Measurements from ENCODE around the gene SMIM23.

SMIM23 gene

DNA sequence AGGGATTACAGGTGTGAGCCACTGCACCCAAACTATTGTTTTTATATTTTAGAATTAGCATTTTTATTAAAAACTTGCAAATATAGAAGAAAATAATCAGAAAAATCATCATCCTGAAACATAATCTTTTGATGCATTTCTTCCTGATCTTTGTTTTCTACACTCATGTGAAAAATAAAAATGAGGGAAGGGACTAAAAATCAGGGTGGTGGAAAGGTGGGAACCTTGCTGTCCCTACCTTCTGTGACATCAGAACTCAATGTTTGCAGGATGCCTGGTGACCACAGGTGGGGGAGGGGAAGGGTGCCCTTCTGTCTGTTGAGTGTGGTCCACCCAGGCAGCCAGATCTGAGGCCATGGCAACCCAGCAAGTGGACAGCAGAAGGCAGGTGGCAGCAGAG is at the start of gene SMIM23:
SMIM23 (plus strand) TSS at position 301 of the 400 bp plus-strand sequence; CDS start at position 356, 55 bp downstream.
- Histone ChIP-seq H3K27me3 (ENCODE audit: insufficient read depth, low read length) (no peaks in the 10 kb centered on the region), H3K27ac (ENCODE audit: low read length) (no peak within 1 kb of the TSS), H3K36me3 (ENCODE audit: insufficient read depth, low read depth, low read length) (no peaks in the 10 kb centered on the region), H3K9me3 (ENCODE audit: insufficient read depth, low read depth, low read length) (no peaks in the 10 kb centered on the region; the same call in 1 of the 2 replicates), H3K9ac (ENCODE audit: low read depth, low read length) (no peak within 1 kb of the TSS), H3K4me3 (ENCODE audit: low read length) (no peak within 1 kb of the TSS), H3K4me1 (ENCODE audit: insufficient read depth, low read length) (no peaks in the 10 kb centered on the region)

DNA sequence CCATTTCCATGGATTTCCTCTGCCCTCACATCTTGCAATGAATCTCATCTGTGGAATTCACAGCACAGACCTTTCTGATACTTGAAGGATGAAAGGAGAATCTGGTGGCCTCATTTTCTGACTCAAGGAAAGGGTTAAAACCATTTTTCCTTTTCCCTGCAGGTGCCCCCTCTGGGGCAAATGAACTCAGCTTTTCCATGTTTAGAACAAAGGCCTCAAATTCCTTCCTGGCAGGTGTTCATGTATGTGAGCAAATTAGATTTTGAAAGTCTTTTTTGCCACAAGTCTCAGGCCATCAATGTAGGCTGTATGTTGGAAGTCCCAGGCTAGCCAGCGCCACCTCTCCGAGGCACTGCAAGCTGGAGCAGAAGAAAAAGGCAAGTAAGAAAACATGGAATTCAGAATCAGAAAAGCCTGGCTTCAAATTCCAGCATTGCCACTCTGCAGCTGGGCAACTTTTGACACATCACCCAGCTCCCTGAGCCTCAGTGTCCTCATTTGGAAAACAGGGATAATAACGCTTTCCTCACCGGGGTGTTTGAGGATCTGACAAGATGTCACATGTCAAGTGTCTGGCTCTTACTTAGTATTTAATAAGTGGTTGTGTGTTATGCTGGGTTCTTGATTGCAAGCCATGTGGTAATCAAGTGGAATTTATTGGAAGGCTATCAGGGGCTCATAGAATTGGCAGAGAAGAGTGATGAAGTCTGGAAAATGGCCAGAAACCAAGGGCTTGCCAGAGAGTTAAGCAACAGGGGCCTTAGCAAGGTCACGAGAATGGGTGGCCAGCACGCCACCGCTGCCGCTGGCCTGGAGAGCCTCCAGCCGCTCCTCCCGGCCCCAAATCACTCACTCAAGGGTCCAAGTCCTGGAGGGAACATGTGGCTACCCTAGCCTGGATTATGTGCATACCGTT is 48.4 kb upstream of the SMIM23 start:
- no peak overlapping the region for H3K4me3 ChIP-seq (ENCODE audit: low read length)
- peaks cover 12% of the 10 kb centered on the region; the same call in 1 of the 2 replicates for H3K27me3 ChIP-seq (ENCODE audit: insufficient read depth, low read length)
- H3K4me1 ChIP-seq (ENCODE audit: insufficient read depth, low read length) = peaks cover 3% of the 10 kb centered on the region; the same call in 1 of the 2 replicates
- no peak overlapping the region for H3K27ac ChIP-seq (ENCODE audit: low read length)
- H3K36me3 ChIP-seq (ENCODE audit: insufficient read depth, low read depth, low read length) = no peaks in the 10 kb centered on the region
- no peak overlapping the region for H3K9ac ChIP-seq (ENCODE audit: low read depth, low read length)
- H3K9me3 ChIP-seq (ENCODE audit: insufficient read depth, low read depth, low read length) = no peaks in the 10 kb centered on the region

DNA sequence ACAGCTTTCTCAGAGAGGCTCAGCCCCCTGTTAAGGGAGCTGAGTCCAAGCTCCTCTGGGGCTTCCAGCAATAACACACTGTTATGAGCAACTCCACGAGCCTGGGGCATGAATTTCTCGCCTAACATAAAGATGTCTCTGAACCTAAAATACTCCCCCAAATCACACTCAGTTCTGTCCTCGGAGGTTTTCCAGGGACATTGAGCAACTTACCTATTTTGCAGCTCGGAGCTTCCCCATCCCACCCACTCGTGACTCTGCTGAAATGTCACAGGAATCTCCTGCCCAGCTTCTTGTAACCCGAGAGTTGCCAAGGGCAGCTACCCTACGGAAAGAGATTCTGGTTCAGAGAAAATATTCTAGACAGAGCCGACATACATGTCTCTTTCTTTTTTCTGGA is 47.1 kb upstream of the SMIM23 start:
- Histone ChIP-seq H3K36me3 (ENCODE audit: insufficient read depth, low read depth, low read length) (no peaks in the 10 kb centered on the region), H3K4me3 (ENCODE audit: low read length) (no peak overlapping the region), H3K9me3 (ENCODE audit: insufficient read depth, low read depth, low read length) (no peaks in the 10 kb centered on the region)

DNA sequence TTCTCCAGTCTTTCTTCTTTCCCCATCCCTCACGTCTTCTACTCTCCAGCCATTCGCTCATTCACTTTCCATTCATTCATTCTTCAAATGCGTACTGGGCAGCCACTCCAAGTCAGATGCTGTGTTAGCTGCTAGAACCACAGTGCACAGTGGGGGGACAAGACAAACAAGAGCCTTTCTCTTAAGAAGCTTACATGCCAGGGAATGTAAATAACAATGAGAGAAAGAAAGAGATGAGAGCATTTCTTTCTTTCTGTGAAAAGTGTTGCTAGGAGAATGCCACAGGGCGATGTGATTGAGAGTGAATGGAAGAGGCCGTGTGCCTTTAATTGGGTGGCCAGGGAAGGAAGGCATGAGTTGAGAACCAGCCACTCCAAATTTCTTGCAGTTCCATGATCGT is 46.3 kb upstream of the SMIM23 start:
- peaks cover 3% of the 10 kb centered on the region; the same call in 1 of the 2 replicates for H3K4me1 ChIP-seq (ENCODE audit: insufficient read depth, low read length)
- H3K9ac ChIP-seq (ENCODE audit: low read depth, low read length) = no peak overlapping the region
- H3K27me3 ChIP-seq (ENCODE audit: insufficient read depth, low read length) = peaks cover 12% of the 10 kb centered on the region; the same call in 1 of the 2 replicates
- H3K27ac ChIP-seq (ENCODE audit: low read length) = no peak overlapping the region
- H3K36me3 ChIP-seq (ENCODE audit: insufficient read depth, low read depth, low read length) = no peaks in the 10 kb centered on the region
- H3K4me3 ChIP-seq (ENCODE audit: low read length) = no peak overlapping the region
- no peaks in the 10 kb centered on the region for H3K9me3 ChIP-seq (ENCODE audit: insufficient read depth, low read depth, low read length)

More for the DNA sequence above, 47.1 kb upstream of the SMIM23 start:
- Histone ChIP-seq H3K4me1 (ENCODE audit: insufficient read depth, low read length) (peaks cover 3% of the 10 kb centered on the region; the same call in 1 of the 2 replicates), H3K27me3 (ENCODE audit: insufficient read depth, low read length) (peaks cover 12% of the 10 kb centered on the region; the same call in 1 of the 2 replicates), H3K9ac (ENCODE audit: low read depth, low read length) (no peak overlapping the region), H3K27ac (ENCODE audit: low read length) (no peak overlapping the region)

GRCh38 chr5:171743436-171744076 is 42.1 kb upstream of the SMIM23 start:
- Histone ChIP-seq H3K27me3 (ENCODE audit: insufficient read depth, low read length) (peaks cover 7% of the 10 kb centered on the region; the same call in 1 of the 2 replicates), H3K4me3 (ENCODE audit: low read length) (no peak overlapping the region), H3K4me1 (ENCODE audit: insufficient read depth, low read length) (no peaks in the 10 kb centered on the region), H3K27ac (ENCODE audit: low read length) (no peak overlapping the region), H3K36me3 (ENCODE audit: insufficient read depth, low read depth, low read length) (no peaks in the 10 kb centered on the region), H3K9me3 (ENCODE audit: insufficient read depth, low read depth, low read length) (no peaks in the 10 kb centered on the region), H3K9ac (ENCODE audit: low read depth, low read length) (no peak overlapping the region)

GRCh38 chr5:171744264-171744663 is 41.4 kb upstream of the SMIM23 start:
- no peak overlapping the region for H3K27ac ChIP-seq (ENCODE audit: low read length)

DNA sequence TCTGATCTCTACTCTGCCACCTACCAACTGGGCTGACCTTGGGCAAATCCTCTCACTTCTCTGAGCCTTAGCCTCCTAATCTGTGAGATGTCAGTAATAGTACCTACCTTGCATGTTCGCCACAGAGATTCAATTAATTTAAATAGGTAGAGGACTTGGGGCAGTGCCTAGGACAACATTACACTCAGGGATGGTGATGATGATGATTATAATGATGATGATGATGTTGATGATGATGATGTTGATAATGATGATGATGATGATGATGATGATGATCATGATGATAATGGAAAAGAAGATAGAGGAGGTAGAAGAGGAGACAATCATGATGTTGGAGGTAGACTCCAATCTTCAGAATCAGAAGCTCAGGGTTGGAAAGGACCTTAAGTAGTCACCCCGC is 40.7 kb upstream of the SMIM23 start:
- no peaks in the 10 kb centered on the region for H3K36me3 ChIP-seq (ENCODE audit: insufficient read depth, low read depth, low read length)
- H3K27me3 ChIP-seq (ENCODE audit: insufficient read depth, low read length) = no peaks in the 10 kb centered on the region
- no peaks in the 10 kb centered on the region for H3K9me3 ChIP-seq (ENCODE audit: insufficient read depth, low read depth, low read length)
- H3K27ac ChIP-seq (ENCODE audit: low read length) = no peak overlapping the region
- H3K4me3 ChIP-seq (ENCODE audit: low read length) = no peak overlapping the region
- no peak overlapping the region for H3K9ac ChIP-seq (ENCODE audit: low read depth, low read length)
- no peaks in the 10 kb centered on the region for H3K4me1 ChIP-seq (ENCODE audit: insufficient read depth, low read length)

More at GRCh38 chr5:171744264-171744663, 41.4 kb upstream of the SMIM23 start:
- Histone ChIP-seq H3K4me3 (ENCODE audit: low read length) (no peak overlapping the region), H3K9ac (ENCODE audit: low read depth, low read length) (no peak overlapping the region), H3K4me1 (ENCODE audit: insufficient read depth, low read length) (no peaks in the 10 kb centered on the region), H3K9me3 (ENCODE audit: insufficient read depth, low read depth, low read length) (no peaks in the 10 kb centered on the region), H3K36me3 (ENCODE audit: insufficient read depth, low read depth, low read length) (no peaks in the 10 kb centered on the region), H3K27me3 (ENCODE audit: insufficient read depth, low read length) (peaks cover under 1% of the 10 kb centered on the region; the same call in 1 of the 2 replicates)

GRCh38 chr5:171745602-171746001 is 40.0 kb upstream of the SMIM23 start:
- no peaks in the 10 kb centered on the region for H3K27me3 ChIP-seq (ENCODE audit: insufficient read depth, low read length)
- no peak overlapping the region for H3K4me3 ChIP-seq (ENCODE audit: low read length)
- H3K4me1 ChIP-seq (ENCODE audit: insufficient read depth, low read length) = no peaks in the 10 kb centered on the region
- H3K27ac ChIP-seq (ENCODE audit: low read length) = no peak overlapping the region
- H3K9me3 ChIP-seq (ENCODE audit: insufficient read depth, low read depth, low read length) = no peaks in the 10 kb centered on the region
- H3K36me3 ChIP-seq (ENCODE audit: insufficient read depth, low read depth, low read length) = no peaks in the 10 kb centered on the region
- H3K9ac ChIP-seq (ENCODE audit: low read depth, low read length) = no peak overlapping the region

GRCh38 chr5:171747061-171747859 is 38.4 kb upstream of the SMIM23 start:
- Histone ChIP-seq H3K36me3 (ENCODE audit: insufficient read depth, low read depth, low read length) (no peaks in the 10 kb centered on the region), H3K9ac (ENCODE audit: low read depth, low read length) (no peak overlapping the region), H3K27ac (ENCODE audit: low read length) (no peak overlapping the region), H3K4me1 (ENCODE audit: insufficient read depth, low read length) (no peaks in the 10 kb centered on the region), H3K4me3 (ENCODE audit: low read length) (no peak overlapping the region), H3K9me3 (ENCODE audit: insufficient read depth, low read depth, low read length) (no peaks in the 10 kb centered on the region), H3K27me3 (ENCODE audit: insufficient read depth, low read length) (no peaks in the 10 kb centered on the region)

DNA sequence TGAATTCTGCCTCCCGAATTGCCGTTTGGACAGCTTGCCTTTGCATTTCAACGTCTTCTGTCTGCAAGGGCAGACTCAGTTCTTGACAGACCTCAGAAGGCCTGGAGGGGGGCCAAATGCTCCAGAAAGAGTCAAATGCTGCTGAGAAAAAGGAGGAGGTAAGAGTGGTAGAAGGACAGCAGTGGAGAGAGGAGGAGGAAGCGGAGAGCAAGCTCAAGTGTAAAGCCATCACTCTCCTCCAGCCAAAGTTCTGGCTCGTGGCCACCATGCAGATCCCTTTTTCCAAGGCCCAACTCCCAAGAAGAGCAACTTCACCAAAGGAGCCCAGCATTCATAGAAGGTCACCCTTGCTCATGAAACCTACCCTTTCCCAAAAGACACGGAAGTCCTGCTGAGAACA is 36.9 kb upstream of the SMIM23 start:
- Histone ChIP-seq H3K36me3 (ENCODE audit: insufficient read depth, low read depth, low read length) (no peaks in the 10 kb centered on the region), H3K27me3 (ENCODE audit: insufficient read depth, low read length) (no peaks in the 10 kb centered on the region), H3K9me3 (ENCODE audit: insufficient read depth, low read depth, low read length) (no peaks in the 10 kb centered on the region), H3K27ac (ENCODE audit: low read length) (no peak overlapping the region), H3K9ac (ENCODE audit: low read depth, low read length) (no peak overlapping the region), H3K4me3 (ENCODE audit: low read length) (no peak overlapping the region), H3K4me1 (ENCODE audit: insufficient read depth, low read length) (no peaks in the 10 kb centered on the region)

GRCh38 chr5:171749365-171749764 is 36.3 kb upstream of the SMIM23 start:
- no peak overlapping the region for H3K9ac ChIP-seq (ENCODE audit: low read depth, low read length)
- no peaks in the 10 kb centered on the region for H3K9me3 ChIP-seq (ENCODE audit: insufficient read depth, low read depth, low read length)
- H3K27ac ChIP-seq (ENCODE audit: low read length) = no peak overlapping the region
- no peaks in the 10 kb centered on the region for H3K4me1 ChIP-seq (ENCODE audit: insufficient read depth, low read length)
- no peaks in the 10 kb centered on the region for H3K27me3 ChIP-seq (ENCODE audit: insufficient read depth, low read length)
- H3K4me3 ChIP-seq (ENCODE audit: low read length) = no peak overlapping the region
- no peaks in the 10 kb centered on the region for H3K36me3 ChIP-seq (ENCODE audit: insufficient read depth, low read depth, low read length)

Measured in iPS-20b (cell line).